ENCODE data around the gene RABGEF1.
"Not testable (repeated sequence)": the region's sequence is repeated elsewhere in the genome, so short reads cannot be mapped to it uniquely, and the experiment has no call there.

Gene RABGEF1

GRCh38 chr7:66740302-66740979 lies at the start of gene RABGEF1:
TSS of gene RABGEF1 (plus strand) at chr7:66740733. CDS start at chr7:66771900, 31,167 bp downstream.
- DNase-seq: peak; percentile 83

GRCh38 chr7:66693331-66693730 lies 47.2 kb upstream of the RABGEF1 start:
- DNase-seq: no peak

DNA sequence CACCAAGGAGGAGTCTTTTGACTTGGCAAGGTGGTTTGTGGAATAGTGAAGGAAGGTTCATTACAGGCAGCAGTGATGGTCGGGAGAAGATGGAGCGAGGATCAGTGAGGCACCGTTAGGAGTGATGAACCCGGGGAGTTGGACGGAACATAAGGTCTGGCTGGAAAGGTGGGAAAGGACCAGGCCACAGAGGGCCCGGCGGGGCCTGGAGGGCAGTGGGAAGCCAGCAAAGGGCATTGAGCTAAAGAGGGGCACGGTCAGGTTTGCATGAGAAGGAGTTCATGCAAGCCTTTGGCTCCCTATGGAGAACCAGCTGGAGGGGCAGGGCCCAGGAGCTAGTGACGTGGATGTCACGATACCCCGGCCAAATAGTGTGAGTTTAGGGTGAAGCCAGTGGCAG lies 46.2 kb upstream of the RABGEF1 start:
- DNase-seq: no peak

DNA sequence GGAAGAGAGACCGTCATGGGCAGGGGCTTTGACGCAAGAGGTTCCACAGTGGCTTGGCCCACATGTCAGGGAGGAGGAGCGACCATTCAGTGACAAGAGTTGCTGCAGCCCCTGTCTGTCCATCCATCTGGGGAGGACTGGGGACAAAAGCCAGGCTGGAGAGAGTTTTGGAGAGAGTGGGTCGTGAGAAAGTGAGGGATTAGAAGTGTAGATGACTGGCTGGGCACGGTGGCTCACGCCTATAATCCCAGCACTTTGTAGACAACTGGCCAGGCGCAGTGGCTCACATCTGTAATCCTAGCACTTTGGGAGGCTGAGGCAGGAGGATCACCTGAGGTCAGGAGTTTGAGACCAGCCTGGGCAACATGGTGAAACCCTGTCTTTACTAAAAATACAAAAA lies 45.1 kb upstream of the RABGEF1 start:
- not testable (repeated sequence) for DNase-seq

GRCh38 chr7:66696134-66696533 lies 44.4 kb upstream of the RABGEF1 start:
- not testable (repeated sequence) for DNase-seq

- DNase-seq: no peak
These were observed 43.8 kb upstream of the RABGEF1 start for GRCh38 chr7:66696774-66697191.

GRCh38 chr7:66697449-66698438 lies 42.8 kb upstream of the RABGEF1 start:
- DNase-seq: no peak

DNA sequence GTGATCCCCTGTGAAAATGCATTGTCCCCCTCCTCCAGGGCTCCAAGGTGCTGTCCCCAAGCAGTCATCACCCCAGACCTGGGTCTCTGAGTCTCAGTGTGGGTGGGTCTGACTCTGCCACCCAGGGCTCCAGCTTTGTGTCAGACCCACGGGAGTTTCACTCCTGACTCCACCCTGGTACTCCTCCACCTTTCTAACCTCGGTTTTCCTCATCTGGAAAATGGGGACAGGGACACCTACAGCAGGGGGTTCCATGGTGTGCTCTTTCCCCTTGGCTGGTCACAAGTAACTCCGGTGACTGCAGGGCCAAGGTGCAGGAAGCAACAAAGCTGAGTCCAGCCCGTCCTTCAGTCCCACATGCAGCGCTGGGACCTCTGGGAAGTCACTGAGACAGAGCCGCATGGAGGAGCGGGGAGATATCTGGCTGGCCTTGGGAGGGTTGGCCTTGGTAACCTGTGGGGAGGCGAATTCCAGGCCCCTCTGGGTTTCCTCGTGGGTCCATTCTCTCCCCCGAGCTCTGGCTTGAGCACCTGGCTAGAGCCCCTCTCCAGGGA lies 41.8 kb upstream of the RABGEF1 start:
- DNase-seq: no peak

DNA sequence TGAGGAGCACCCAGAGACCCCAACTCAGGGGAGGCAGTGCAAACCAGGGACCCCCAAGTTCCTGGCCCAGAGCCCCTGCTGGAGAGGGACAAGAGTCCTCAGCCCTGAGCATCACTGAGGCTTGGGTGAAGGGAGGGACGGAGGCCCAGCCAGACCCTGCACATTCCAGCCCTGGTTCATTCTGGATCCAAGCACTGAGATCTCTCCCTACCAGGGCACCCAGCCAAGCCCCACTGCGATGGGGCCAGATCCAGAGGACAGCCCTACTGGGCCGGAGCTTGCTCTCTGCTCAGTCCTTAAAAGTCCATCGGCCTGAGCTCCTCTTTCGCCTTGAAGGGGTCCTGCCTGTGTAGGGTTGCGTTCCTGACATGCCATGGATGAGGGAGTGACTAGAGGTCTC lies 40.5 kb upstream of the RABGEF1 start:
- DNase-seq: no peak

GRCh38 chr7:66700633-66701131 lies 39.9 kb upstream of the RABGEF1 start:
- DNase-seq: no peak

- no peak for DNase-seq
These were observed 32.7 kb upstream of the RABGEF1 start for GRCh38 chr7:66707825-66708224.

GRCh38 chr7:66710752-66711151 lies 29.8 kb upstream of the RABGEF1 start:
- not testable (repeated sequence) for DNase-seq

DNA sequence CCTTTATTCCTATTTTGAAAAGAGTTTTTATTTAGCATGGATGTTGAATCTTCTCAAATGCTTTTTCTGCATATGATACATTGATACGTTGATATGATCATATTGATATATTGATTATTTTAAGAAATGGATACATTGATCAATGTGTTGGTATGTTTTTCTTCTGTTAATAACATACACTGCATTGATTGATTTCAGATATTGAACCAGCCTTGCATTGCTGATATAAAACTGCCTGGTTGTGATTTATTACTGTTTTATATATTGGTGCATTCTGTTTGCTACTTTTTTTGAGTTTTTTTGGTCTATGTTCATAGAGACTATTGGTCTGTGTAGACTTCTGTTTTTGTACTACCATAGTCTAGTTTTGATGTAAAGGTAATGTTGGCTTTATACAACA lies 26.8 kb upstream of the RABGEF1 start:
- no peak for DNase-seq

DNA sequence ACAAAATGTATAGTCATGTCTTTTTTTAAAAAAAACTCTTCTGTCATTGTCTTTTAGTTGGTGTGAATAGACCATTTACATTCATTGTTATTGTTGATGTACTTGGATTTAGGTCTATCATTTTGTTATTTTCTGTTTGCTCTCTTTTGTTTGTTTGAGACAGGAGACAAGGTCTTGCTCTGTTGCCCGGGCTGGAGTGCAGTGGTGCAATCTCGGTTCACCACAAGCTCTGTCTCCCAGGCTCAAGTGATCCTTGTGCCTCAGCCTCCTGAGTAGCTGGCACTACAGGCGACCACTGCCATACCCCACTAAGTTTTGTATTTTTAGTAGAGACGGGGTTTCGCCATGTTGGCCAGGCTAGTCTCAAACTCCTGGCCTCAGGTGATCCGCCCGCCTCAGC lies 23.9 kb upstream of the RABGEF1 start:
- not testable (repeated sequence) for DNase-seq

- DNase-seq: no peak
These were observed 20.0 kb upstream of the RABGEF1 start for GRCh38 chr7:66720561-66720960.

- no peak for DNase-seq
These were observed 14.7 kb upstream of the RABGEF1 start for GRCh38 chr7:66725843-66726242.

DNA sequence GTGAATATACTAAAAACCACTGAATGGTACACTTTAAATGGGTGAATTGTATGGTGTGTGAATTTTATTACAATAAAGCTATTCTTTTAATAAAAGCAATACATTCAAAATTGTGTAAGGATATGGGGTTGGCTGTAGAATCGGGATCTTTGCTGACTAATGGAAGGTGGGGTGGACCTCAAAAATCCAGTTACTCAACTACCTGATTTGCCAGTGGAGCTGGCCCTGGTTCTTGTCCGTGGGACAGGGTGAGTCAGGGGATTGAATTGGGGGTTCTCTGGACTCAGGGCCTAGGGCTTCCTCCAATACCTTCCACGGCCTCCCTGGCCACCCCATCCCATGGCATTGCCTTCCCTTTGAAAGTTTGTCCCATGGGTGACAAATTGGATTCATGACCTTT lies 13.5 kb upstream of the RABGEF1 start:
- no peak for DNase-seq

DNA sequence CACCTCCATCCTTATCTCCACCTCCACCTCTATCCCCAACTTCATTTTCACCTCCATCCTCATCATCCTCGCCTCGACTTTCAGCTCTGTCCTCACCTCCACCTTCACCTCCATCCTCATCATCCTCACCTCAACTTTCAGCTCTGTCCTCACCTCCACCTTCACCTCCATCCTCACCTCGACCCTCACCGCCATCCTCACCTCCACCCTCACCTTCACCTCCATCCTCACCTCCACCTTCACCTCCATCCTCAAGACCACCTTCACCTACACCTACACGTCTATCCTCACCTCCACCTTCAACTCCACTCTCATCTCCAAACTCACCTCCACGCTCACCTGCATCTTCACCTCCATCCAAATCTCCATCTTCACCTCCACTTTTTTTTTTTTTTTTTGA lies 12.0 kb upstream of the RABGEF1 start:
- DNase-seq: no peak

- no peak for DNase-seq
These were observed 11.3 kb upstream of the RABGEF1 start for GRCh38 chr7:66729274-66729673.

DNA sequence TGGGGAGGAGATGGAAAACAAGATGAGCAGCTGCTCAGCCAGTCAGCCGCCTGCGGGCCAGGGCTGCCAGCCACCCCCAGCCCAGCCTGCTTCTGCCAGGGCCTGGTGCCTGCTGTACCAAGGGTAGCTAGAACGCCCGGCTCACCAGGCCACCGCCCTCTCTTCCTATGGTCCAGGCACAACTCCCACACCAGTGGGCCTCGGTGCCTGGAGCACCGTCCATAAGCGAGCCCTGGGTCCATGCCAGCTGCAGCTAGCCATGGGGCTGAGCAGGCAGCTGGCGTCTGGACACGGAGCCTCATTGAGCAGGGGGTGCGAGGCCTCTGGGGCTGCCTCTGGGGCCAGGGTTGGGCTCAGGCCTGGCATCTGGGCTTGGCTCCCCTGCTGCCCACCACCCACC lies 8.5 kb upstream of the RABGEF1 start:
- no peak for DNase-seq

DNA sequence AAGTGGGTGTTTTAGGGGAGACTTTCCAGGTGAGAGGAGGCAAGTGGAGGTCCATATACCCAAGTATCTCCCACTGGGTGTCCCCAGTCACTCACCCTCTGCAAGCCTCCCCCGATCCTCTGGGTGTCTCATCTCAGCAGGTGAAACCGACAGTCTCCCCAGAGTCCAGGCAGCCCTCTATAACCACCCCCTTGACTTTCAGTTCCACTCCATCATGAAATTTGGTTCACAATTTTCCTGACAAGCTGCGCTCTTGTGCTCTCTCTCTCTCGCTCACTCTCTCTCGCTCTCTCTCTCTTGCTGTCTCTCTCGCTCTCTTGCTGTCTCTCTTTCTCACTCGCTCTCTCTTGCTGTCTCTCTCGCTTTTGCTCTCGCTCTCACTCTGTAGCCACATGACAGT lies 8.1 kb upstream of the RABGEF1 start:
- DNase-seq: no peak

GRCh38 chr7:66734006-66734405 lies 6.5 kb upstream of the RABGEF1 start:
- DNase-seq: no peak

GRCh38 chr7:66735154-66735553 lies 5.4 kb upstream of the RABGEF1 start:
- no peak for DNase-seq

DNA sequence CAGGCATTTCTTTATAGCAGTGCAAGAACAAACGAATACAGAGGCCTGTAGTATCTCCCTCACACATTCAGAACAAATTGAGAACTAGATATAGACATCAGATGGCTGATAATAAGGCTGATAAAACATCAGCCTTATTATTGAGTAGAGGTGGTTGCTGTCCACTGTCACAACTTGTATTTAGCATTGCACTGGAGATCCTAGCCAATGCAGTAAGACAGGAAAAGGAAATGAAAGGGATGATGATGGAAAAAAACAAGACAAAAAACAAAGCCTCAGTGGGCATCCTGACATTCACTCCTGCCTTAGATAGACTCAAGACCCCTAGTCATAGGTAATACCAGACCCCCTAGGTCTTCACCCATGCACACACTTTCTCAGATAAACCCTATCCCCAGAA lies 4.7 kb upstream of the RABGEF1 start:
- no peak for DNase-seq
